HepG2 (cell line): ENCODE measurements around the gene AGAP1. TPM values are rescaled to one million over a fixed set of nuclear protein-coding genes. Genes with fewer than 3 reads are reported as not detected.

Experiments used
- ATAC-seq: fragments of 200-7000 bp; cut with Tn5 transposase; 3 replicates; pipeline ENCODE4 v1.9.1; 2020; ENCODE audit warnings: mild to moderate bottlenecking, moderate library complexity
- BruUV-seq: library from RNA; stranded (reverse); fragments of 400-500 nt; replicated peaks from 2 replicates; lab custom pipeline; 2021; lab: Mats Ljungman, UMichigan
- CTCF ChIA-PET: fragments of 300-600 bp; formaldehyde crosslinking; extraction: SDS; loops from one replicate; lab custom pipeline; 2021; ENCODE audit warnings: low total read pairs, inconsistent platforms, low intra/inter-chr PET ratio; lab: Yijun Ruan, JAX
- POLR2A ChIA-PET: fragments of 350-600 bp; sonication (Branson Sonifier 250); formaldehyde crosslinking; loops from one replicate; lab custom pipeline; 2020; ENCODE audit warnings: antibody characterized with exemption, inconsistent platforms; lab: Yijun Ruan, JAX
- DNase-seq: peaks from one replicate; pipeline ENCODE4 v3.0.0-alpha.2; 2015; ENCODE audit warnings: low spot score
- FAIRE-seq: peaks from 3 replicates; lab custom pipeline; 2011; peaks lifted over from hg19 to GRCh38; lab: Jason Lieb, UNC
- H2AFZ ChIP-seq: one replicate; pipeline ENCODE4 v1.6.1; 2011; ENCODE audit warnings: low read length, inconsistent platforms
- H3K27ac ChIP-seq: fragments of 300-600 bp; 3 replicates; pipeline ENCODE4 v1.8.0; 2011; ENCODE audit warnings: mixed run types, mild to moderate bottlenecking, mixed read lengths, low read length, inconsistent platforms; ENCODE audit not compliant: insufficient read depth; ENCODE audit errors: extremely low read length
- H3K27me3 ChIP-seq, 2 experiments: fragments of 200-600 bp in 1 of 2; 2 replicates in 1 of 2; 3 replicates in 1 of 2; pipeline versions ENCODE4 v1.6.0 to v1.8.0; 2011; ENCODE audit warnings: low read length in 2 of 2, mild to moderate bottlenecking in 2 of 2, moderate library complexity in 2 of 2, inconsistent platforms in 1 of 2; ENCODE audit not compliant: insufficient read depth in 2 of 2, control insufficient read depth in 1 of 2
- H3K36me3 ChIP-seq, 2 experiments: fragments of 200-600 bp in 1 of 2; replicated peaks in 1 of 2; 2 replicates in 1 of 2; 3 replicates in 1 of 2; pipeline versions ENCODE4 v1.5.1 to v1.8.0; 2011; ENCODE audit warnings: low read length in 2 of 2, inconsistent platforms in 1 of 2; ENCODE audit not compliant: insufficient read depth in 2 of 2, control insufficient read depth in 1 of 2
- H3K4me1 ChIP-seq: 2 replicates; pipeline ENCODE4 v1.5.1; 2012; ENCODE audit warnings: low read length, inconsistent platforms; ENCODE audit not compliant: insufficient read depth
- H3K4me2 ChIP-seq: 2 replicates; pipeline ENCODE4 v1.6.0; 2011; ENCODE audit warnings: low read depth, low read length, inconsistent platforms
- H3K4me3 ChIP-seq, 3 experiments: fragments of 200-600 bp in 1 of 3; sonication (generic), shearing (Covaris generic) in 1 of 3; replicated peaks in 1 of 3; 2 replicates each; pipeline ENCODE4 v1.5.1; 2011 to 2016; ENCODE audit warnings: low read length in 3 of 3, inconsistent platforms in 2 of 3, low read depth in 2 of 3, mild to moderate bottlenecking in 2 of 3, control low read depth in 1 of 3, mixed read lengths in 1 of 3; ENCODE audit not compliant: insufficient read depth in 1 of 3
- H3K79me2 ChIP-seq: one replicate; pipeline ENCODE4 v1.6.1; 2011; ENCODE audit warnings: low read length, inconsistent platforms; ENCODE audit not compliant: insufficient read depth
- H3K9ac ChIP-seq: 2 replicates; pipeline ENCODE4 v1.6.0; 2011; ENCODE audit warnings: mild to moderate bottlenecking, low read depth, low read length, inconsistent platforms; ENCODE audit not compliant: insufficient read depth
- H3K9me3 ChIP-seq: 2 replicates; pipeline ENCODE4 v1.5.1; 2012; ENCODE audit warnings: mild to moderate bottlenecking, low read length
- H4K20me1 ChIP-seq: 2 replicates; pipeline ENCODE4 v1.6.0; 2011; ENCODE audit warnings: inconsistent platforms, mild to moderate bottlenecking, low read length, moderate library complexity; ENCODE audit not compliant: insufficient read depth
- CEBPZ ChIP-seq: IDR thresholded peaks from 2 replicates; pipeline ENCODE4 v1.6.1; 2012; ENCODE audit warnings: low read length, improper control_type of control experiment
- GPN1 ChIP-seq: sonication (generic); formaldehyde crosslinking; IDR thresholded peaks from 2 replicates; pipeline ENCODE4 v1.5.1; 2020; ENCODE audit warnings: missing genetic modification reagents, borderline replicate concordance
- HMGXB3 ChIP-seq: sonication (generic); formaldehyde crosslinking; IDR thresholded peaks from 2 replicates; pipeline ENCODE4 v1.4.0; 2020; ENCODE audit warnings: missing genetic modification reagents, borderline replicate concordance
- KLF6 ChIP-seq: IDR thresholded peaks from 2 replicates; pipeline ENCODE4 v1.8.0; 2016; ENCODE audit warnings: missing biosample characterization, missing genetic modification reagents
- NCOR1 ChIP-seq: fragments of 200-600 bp; sonication (generic); IDR thresholded peaks from 2 replicates; pipeline ENCODE4 v1.7.0; 2017; ENCODE audit warnings: antibody characterized with exemption, low read length, borderline replicate concordance
- NR3C1 ChIP-seq: sonication (generic); formaldehyde crosslinking; IDR thresholded peaks from 2 replicates; pipeline ENCODE4 v1.4.0; 2020; ENCODE audit warnings: missing genetic modification reagents
- PCBP2 ChIP-seq: fragments of 200-400 bp; formaldehyde crosslinking; optimal IDR thresholded peaks from 2 replicates; pipeline ENCODE3; 2018; ENCODE audit warnings: low read length, low read depth; ENCODE audit not compliant: poor library complexity, severe bottlenecking
- PHF21A ChIP-seq: sonication (generic); formaldehyde crosslinking; IDR thresholded peaks from 2 replicates; pipeline ENCODE4 v1.5.0; 2020; ENCODE audit warnings: mild to moderate bottlenecking, missing genetic modification reagents
- SCMH1 ChIP-seq: sonication (generic); formaldehyde crosslinking; IDR thresholded peaks from 2 replicates; pipeline ENCODE4 v1.9.0; 2021; ENCODE audit warnings: missing genetic modification reagents, mild to moderate bottlenecking, borderline replicate concordance
- SNAPC4 ChIP-seq: sonication (generic); formaldehyde crosslinking; IDR thresholded peaks from 2 replicates; pipeline ENCODE4 v1.4.0; 2020; ENCODE audit warnings: mild to moderate bottlenecking, missing genetic modification reagents
- STAG1 ChIP-seq: sonication (generic); formaldehyde crosslinking; IDR thresholded peaks from 2 replicates; pipeline ENCODE4 v1.4.0; 2020; ENCODE audit warnings: missing genetic modification reagents
- WGBS: methylation state at CpG from one replicate; pipeline ENCODE4 v1.1.6; 2017; ENCODE audit warnings: low lambda C conversion rate; 5-methylcytosine and 5-hydroxymethylcytosine counted together
- in situ Hi-C: cut with HindIII; loops from 2 replicates; pipeline ENCODE4 v1.10.0; 2017; ENCODE audit warnings: low pct_unique_long_range_greater_than_20kb; ENCODE audit not compliant: extremely low pct_ligation_motif_present
- intact Hi-C: fragments of 100-400 bp; cut with micrococcal nuclease; formaldehyde crosslinking; loops from one replicate; pipeline ENCODE4 v1.10.0; 2022; ENCODE audit not compliant: unreplicated experiment
- polyA plus RNA-seq, 8 experiments: library from polyadenylated mRNA; depleted of rRNA in 3 of 8; stranded (reverse) in 7 of 8; unstranded in 1 of 8; fragments of >200 nt; fragmentation: Illumina TruSeq in 4 of 8; extraction: Trizol in 4 of 8; gene quantifications; 2 replicates each; pipeline versions ENCODE4 v1.2.1 to v1.2.3, GENCODE V29; 2011 to 2016; ENCODE audit warnings: low read depth in 4 of 8, missing spikeins in 1 of 8, mixed read lengths in 1 of 8; ENCODE audit not compliant: insufficient read depth in 1 of 8
- total RNA-seq, 5 experiments: library from RNA; depleted of rRNA; stranded (reverse); fragments of >200 nt; fragmentation: Illumina TruSeq; extraction: Trizol; gene quantifications; 2 replicates each; pipeline ENCODE4 v1.2.3, GENCODE V29; 2016; ENCODE audit warnings: low read depth in 1 of 5

Gene AGAP1
- total and polyA plus RNA-seq, 2 of the 13 experiments (the other 11 are each of a cell fraction or from before 2014, with no cell fraction given) = 21.2 to 32.7 TPM

- H3K4me1 ChIP-seq = no peaks in the 10 kb centered on the region
- ChIA-PET CTCF (no interaction called here), POLR2A (no interaction called here)
- in situ Hi-C loops (no loop called here), intact Hi-C loops (no loop called here)
- 97% methylated on average over 10 of the region's 10 CpGs for WGBS
- no peak overlapping the region for H3K4me2 ChIP-seq
- H3K79me2 ChIP-seq = no peaks in the 10 kb centered on the region
- no peak overlapping the region for H2AFZ ChIP-seq
- no peak overlapping the region for H3K9ac ChIP-seq
- no peak for ATAC-seq
- H3K4me3 ChIP-seq = no peak overlapping the region
- FAIRE-seq = no peak
- BruUV-seq = no TSS peak
- no peaks in the 10 kb centered on the region for H4K20me1 ChIP-seq
- H3K27ac ChIP-seq = no peak overlapping the region
- H3K27me3 ChIP-seq = no peaks in the 10 kb centered on the region
- no peak for DNase-seq
- H3K9me3 ChIP-seq = no peaks in the 10 kb centered on the region
- peaks cover 10 to 26% of the 10 kb centered on the region in 2 experiments for H3K36me3 ChIP-seq
- TF ChIP-seq HMGXB3 (CRISPR knock-in tag) (no peak), SCMH1 (CRISPR knock-in tag) (no peak), NCOR1 (no peak), STAG1 (CRISPR knock-in tag) (no peak), SNAPC4 (CRISPR knock-in tag) (no peak), PHF21A (no peak), PCBP2 (no peak), GPN1 (CRISPR knock-in tag) (no peak), KLF6 (no peak), NR3C1 (CRISPR knock-in tag) (no peak), CEBPZ (no peak)
Measured at GRCh38 chr2:235737396-235737795, 243.6 kb downstream of the AGAP1 start.
